Stimulated activated memory B cell treated with anti-CD40 and anti-IgM and Interleukin-4, amounts not matched to agents 10 μg/mL and 1 μg/mL and 100 μg/mL, for 72 hours (primary cell): ENCODE measurements around the gene PHF10.
"Not testable (repeated sequence)": the region's sequence is repeated elsewhere in the genome, so short reads cannot be mapped to it uniquely, and the experiment has no call there.

Experiments
- ATAC-seq: fragments of 150-1000 bp; cut with Tn5 transposase; 2 replicates; pipeline ENCODE4 v1.10.0; 2021
- H3K27ac Mint-ChIP-seq: one replicate; pipeline ENCODE4 v1.8.0; 2022; ENCODE audit warnings: mild to moderate bottlenecking, mixed read lengths
- H3K27me3 Mint-ChIP-seq: one replicate; pipeline ENCODE4 v1.8.0; 2022; ENCODE audit warnings: mixed read lengths
- H3K36me3 Mint-ChIP-seq: one replicate; pipeline ENCODE4 v1.8.0; 2022; ENCODE audit warnings: mixed read lengths
- H3K4me1 Mint-ChIP-seq: one replicate; pipeline ENCODE4 v1.8.0; 2022; ENCODE audit warnings: mixed read lengths
- H3K4me3 Mint-ChIP-seq: one replicate; pipeline ENCODE4 v1.8.0; 2022; ENCODE audit warnings: mild to moderate bottlenecking, moderate library complexity, mixed read lengths
- H3K9me3 Mint-ChIP-seq: one replicate; pipeline ENCODE4 v1.8.0; 2022; ENCODE audit warnings: mixed read lengths

The PHF10 gene

DNA sequence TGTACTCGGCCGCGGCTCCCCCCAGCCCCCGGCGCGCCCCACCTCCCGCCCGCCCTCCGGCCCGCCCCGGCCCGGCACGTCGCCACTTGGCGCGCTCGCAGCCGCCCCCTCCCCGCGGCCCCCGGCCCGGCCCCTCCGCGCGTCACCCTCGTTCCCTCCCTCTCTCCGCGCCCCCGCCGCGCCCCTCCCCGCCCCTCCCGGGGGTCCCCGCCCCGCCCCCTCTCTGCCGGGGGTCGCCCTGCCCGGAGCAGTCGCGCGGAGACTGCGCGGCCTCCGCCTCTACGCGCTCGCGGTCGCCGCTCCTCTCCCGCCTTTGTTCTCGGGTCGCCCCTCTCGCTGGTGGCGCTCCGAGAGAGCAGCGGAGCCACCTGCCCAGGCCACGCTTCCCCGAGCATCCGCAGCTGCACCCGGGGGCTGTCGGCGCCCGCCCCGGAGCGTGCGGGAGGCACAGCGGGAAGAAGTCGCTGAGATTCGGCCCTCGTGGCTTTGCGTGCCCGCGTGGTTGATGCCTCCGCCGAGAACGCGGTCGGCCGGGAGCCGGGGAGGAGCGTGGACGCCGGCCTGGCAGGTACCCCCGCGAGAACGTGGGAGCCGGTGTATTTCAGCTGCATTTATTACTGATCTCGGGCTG is at the start of gene PHF10:
Gene PHF10 (minus strand): TSS at position 7 of the 631 bp plus-strand sequence. CDS start 569 bp downstream, outside the sequence.
- peaks cover 31% of the 10 kb centered on the region for H3K4me1 Mint-ChIP-seq
- peak within 1 kb of the TSS; percentile 84 for H3K4me3 Mint-ChIP-seq
- H3K9me3 Mint-ChIP-seq, result no peaks in the 10 kb centered on the region
- no peaks in the 10 kb centered on the region for H3K27me3 Mint-ChIP-seq
- peak; percentile 82 for ATAC-seq
- H3K27ac Mint-ChIP-seq, result peak within 1 kb of the TSS; percentile 89
- H3K36me3 Mint-ChIP-seq, result no peaks in the 10 kb centered on the region

GRCh38 chr6:169766921-169767736 is 42.8 kb upstream of the PHF10 start:
- Mint-ChIP-seq H3K36me3 (peaks cover 66% of the 10 kb centered on the region), H3K27me3 (no peaks in the 10 kb centered on the region), H3K9me3 (no peaks in the 10 kb centered on the region), H3K4me3 (no peak overlapping the region), H3K27ac (no peak overlapping the region), H3K4me1 (no peaks in the 10 kb centered on the region)
- ATAC-seq, result no peak

- Mint-ChIP-seq H3K27ac (no peak overlapping the region), H3K36me3 (peaks cover 63% of the 10 kb centered on the region), H3K27me3 (no peaks in the 10 kb centered on the region), H3K4me1 (no peaks in the 10 kb centered on the region), H3K4me3 (no peak overlapping the region), H3K9me3 (no peaks in the 10 kb centered on the region)
- ATAC-seq, result no peak
Measured at GRCh38 chr6:169766232-169766631, 41.9 kb upstream of the PHF10 start.

DNA sequence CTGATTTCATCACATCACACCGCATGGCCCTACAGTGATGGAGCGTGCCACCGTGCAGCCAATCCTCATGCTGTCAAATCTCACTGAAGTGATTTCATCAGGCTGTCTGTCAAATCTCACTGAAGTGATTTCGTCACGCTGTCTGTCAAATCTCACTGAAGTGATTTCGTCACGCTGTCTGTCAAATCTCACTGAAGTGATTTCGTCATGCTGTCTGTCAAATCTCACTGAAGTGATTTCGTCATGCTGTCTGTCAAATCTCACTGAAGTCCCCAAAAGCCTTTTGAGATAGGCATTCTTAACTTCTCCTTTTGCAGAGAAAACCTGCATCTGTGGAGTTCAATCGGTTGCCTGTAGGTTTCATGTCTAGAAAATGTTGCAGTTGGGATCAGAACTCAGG is 41.5 kb upstream of the PHF10 start:
- H3K4me3 Mint-ChIP-seq, H3K9me3 Mint-ChIP-seq, ATAC-seq, H3K27ac Mint-ChIP-seq, H3K27me3 Mint-ChIP-seq, H3K4me1 Mint-ChIP-seq: not testable (repeated sequence)
- peaks cover 64% of the 10 kb centered on the region for H3K36me3 Mint-ChIP-seq

- H3K27me3 Mint-ChIP-seq, result no peaks in the 10 kb centered on the region
- no peaks in the 10 kb centered on the region for H3K4me1 Mint-ChIP-seq
- no peak for ATAC-seq
- H3K27ac Mint-ChIP-seq, result no peak overlapping the region
- H3K36me3 Mint-ChIP-seq, result peaks cover 76% of the 10 kb centered on the region
- no peak overlapping the region for H3K4me3 Mint-ChIP-seq
- H3K9me3 Mint-ChIP-seq, result no peaks in the 10 kb centered on the region
Measured at GRCh38 chr6:169763881-169764280, 39.6 kb upstream of the PHF10 start.

GRCh38 chr6:169763308-169763707 is 39.0 kb upstream of the PHF10 start:
- no peaks in the 10 kb centered on the region for H3K4me1 Mint-ChIP-seq
- peaks cover 78% of the 10 kb centered on the region for H3K36me3 Mint-ChIP-seq
- no peak for ATAC-seq
- H3K4me3 Mint-ChIP-seq, result no peak overlapping the region
- no peaks in the 10 kb centered on the region for H3K27me3 Mint-ChIP-seq
- no peak overlapping the region for H3K27ac Mint-ChIP-seq
- H3K9me3 Mint-ChIP-seq, result no peaks in the 10 kb centered on the region

- H3K27me3 Mint-ChIP-seq, result no peaks in the 10 kb centered on the region
- peaks cover 27% of the 10 kb centered on the region for H3K4me1 Mint-ChIP-seq
- peaks cover 41% of the 10 kb centered on the region for H3K36me3 Mint-ChIP-seq
- H3K4me3 Mint-ChIP-seq, result no peak overlapping the region
- H3K9me3 Mint-ChIP-seq, result no peaks in the 10 kb centered on the region
- ATAC-seq, result no peak
- no peak overlapping the region for H3K27ac Mint-ChIP-seq
Measured at GRCh38 chr6:169755162-169755561, 30.9 kb upstream of the PHF10 start.

- Mint-ChIP-seq H3K9me3 (no peaks in the 10 kb centered on the region), H3K4me3 (peak overlapping the region; percentile 98), H3K4me1 (peaks cover 36% of the 10 kb centered on the region), H3K36me3 (peaks cover 26% of the 10 kb centered on the region), H3K27me3 (no peaks in the 10 kb centered on the region), H3K27ac (peak overlapping the region; percentile 99)
- no peak for ATAC-seq
Measured at GRCh38 chr6:169752074-169752623, 27.8 kb upstream of the PHF10 start.

DNA sequence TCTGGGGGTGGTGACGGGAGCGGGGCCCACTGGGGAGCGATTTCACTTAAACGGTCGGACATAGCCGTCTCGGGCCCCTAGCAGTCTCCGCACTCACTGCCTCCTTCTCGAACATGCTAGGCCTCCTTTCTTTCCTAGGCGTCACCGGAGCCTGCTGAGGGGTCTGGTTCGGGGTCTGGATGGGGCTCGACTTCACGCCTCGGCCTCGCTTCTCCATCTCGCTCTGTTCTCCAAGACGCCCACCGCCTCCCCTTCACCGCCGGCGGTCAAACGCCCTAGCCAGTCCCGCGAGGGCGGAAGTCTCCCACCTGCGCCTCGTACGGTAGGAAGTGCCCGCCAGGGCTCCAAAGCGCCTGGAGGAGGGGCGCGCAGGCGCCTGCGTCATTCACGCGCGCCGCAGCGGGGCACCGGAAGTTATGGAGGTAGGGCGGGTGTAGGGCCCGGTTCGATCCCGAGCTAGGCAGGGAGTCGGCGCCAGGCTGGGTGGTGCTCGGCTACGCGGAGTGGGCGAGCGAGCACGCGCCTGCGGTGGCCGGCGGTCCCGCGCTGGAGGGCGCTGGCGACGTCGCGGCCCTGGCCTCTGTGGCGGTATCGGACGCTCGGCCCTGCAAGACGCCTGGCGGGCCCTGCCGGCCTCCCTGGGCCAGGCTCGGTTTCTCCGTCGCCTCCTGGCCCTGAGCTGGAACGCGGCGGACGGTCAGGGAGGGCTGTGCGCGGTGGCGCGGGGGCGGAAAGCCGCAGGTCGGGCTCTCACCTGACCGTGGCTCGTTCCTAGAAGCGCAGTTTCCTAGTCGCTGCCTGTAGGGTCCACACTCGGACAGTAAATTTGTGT is 27.2 kb upstream of the PHF10 start, which contains the start of the genes DYNLT2 and ERMARD:
Gene DYNLT2 (minus strand): TSS at position 331 of the 832 bp plus-strand sequence. CDS start 114 bp downstream, at position 217.
Gene ERMARD (plus strand): TSS at position 381 of the 832 bp plus-strand sequence. CDS start 36 bp downstream, at position 417.
- Mint-ChIP-seq H3K4me3 (peak within 1 kb of the TSS; percentile 98), H3K9me3 (peaks cover 2% of the 10 kb centered on the region), H3K27ac (peak within 1 kb of the TSS; percentile 99), H3K4me1 (peaks cover 36% of the 10 kb centered on the region), H3K36me3 (peaks cover 25% of the 10 kb centered on the region), H3K27me3 (no peaks in the 10 kb centered on the region)
- peak; percentile 99 for ATAC-seq

- H3K27me3 Mint-ChIP-seq, result no peaks in the 10 kb centered on the region
- H3K4me3 Mint-ChIP-seq, result no peak overlapping the region
- peaks cover 21% of the 10 kb centered on the region for H3K36me3 Mint-ChIP-seq
- peaks cover 4% of the 10 kb centered on the region for H3K9me3 Mint-ChIP-seq
- H3K27ac Mint-ChIP-seq, result no peak overlapping the region
- ATAC-seq, result no peak
- H3K4me1 Mint-ChIP-seq, result peaks cover 20% of the 10 kb centered on the region
Measured at GRCh38 chr6:169746556-169746955, 22.3 kb upstream of the PHF10 start.

DNA sequence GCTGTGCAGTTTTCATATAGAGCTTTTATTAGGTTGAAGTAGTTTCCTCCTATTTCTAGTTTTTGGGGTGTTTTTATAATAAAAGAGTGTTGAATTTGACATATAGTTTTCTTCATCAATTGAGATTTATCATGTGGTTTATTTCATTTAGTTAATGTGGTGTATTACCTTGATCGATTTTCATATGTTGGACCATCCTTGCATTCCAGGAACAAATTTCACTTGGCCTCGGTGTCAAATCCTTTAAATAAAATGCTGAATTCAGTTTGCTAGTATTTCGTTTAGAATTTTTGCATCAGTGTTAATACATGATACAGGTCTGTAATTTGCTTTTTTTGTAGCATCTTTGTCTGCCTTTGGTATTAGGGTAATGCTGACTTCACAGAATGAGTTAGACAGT is 21.1 kb upstream of the PHF10 start:
- no peaks in the 10 kb centered on the region for H3K27me3 Mint-ChIP-seq
- H3K4me3 Mint-ChIP-seq, result no peak overlapping the region
- H3K9me3 Mint-ChIP-seq, result peaks cover 4% of the 10 kb centered on the region
- no peak for ATAC-seq
- H3K36me3 Mint-ChIP-seq, result peaks cover 21% of the 10 kb centered on the region
- peaks cover 12% of the 10 kb centered on the region for H3K4me1 Mint-ChIP-seq
- no peak overlapping the region for H3K27ac Mint-ChIP-seq

GRCh38 chr6:169741344-169741743 is 17.0 kb upstream of the PHF10 start:
- Mint-ChIP-seq H3K4me3 (no peak overlapping the region), H3K9me3 (peaks cover 1% of the 10 kb centered on the region), H3K36me3 (peaks cover 3% of the 10 kb centered on the region), H3K4me1 (no peaks in the 10 kb centered on the region), H3K27me3 (peaks cover 14% of the 10 kb centered on the region), H3K27ac (no peak overlapping the region)
- no peak for ATAC-seq

GRCh38 chr6:169738976-169739529 is 14.8 kb upstream of the PHF10 start:
- Mint-ChIP-seq H3K9me3 (no peaks in the 10 kb centered on the region), H3K4me1 (no peaks in the 10 kb centered on the region), H3K4me3 (no peak overlapping the region), H3K27me3 (peaks cover 20% of the 10 kb centered on the region), H3K27ac (no peak overlapping the region), H3K36me3 (no peaks in the 10 kb centered on the region)
- no peak for ATAC-seq

GRCh38 chr6:169738204-169738975 is 14.1 kb upstream of the PHF10 start:
- Mint-ChIP-seq H3K36me3 (no peaks in the 10 kb centered on the region), H3K27me3 (peaks cover 20% of the 10 kb centered on the region), H3K27ac (no peak overlapping the region), H3K9me3 (no peaks in the 10 kb centered on the region), H3K4me3 (no peak overlapping the region), H3K4me1 (no peaks in the 10 kb centered on the region)
- no peak for ATAC-seq
